Smooth muscle cell (in vitro differentiated cells): ENCODE data around the gene SGK2. TPM values are rescaled to one million over a fixed set of nuclear protein-coding genes. Genes with fewer than 3 reads are reported as not detected.

Experiments
- DNase-seq: peaks from one replicate; lab custom pipeline; 2025; ENCODE audit not compliant: unreplicated experiment; lab: John Stamatoyannopoulos, UW
- H2AFZ ChIP-seq: fragments of 200-600 bp; sonication (generic); 2 replicates; pipeline ENCODE4 v1.6.0; 2016; ENCODE audit warnings: antibody characterized with exemption, low read depth, mild to moderate bottlenecking
- H3F3A ChIP-seq: fragments of 200-600 bp; sonication (generic); 2 replicates; pipeline ENCODE4 v1.6.0; 2017; ENCODE audit warnings: antibody characterized with exemption, low read depth
- H3K27ac ChIP-seq: fragments of 200-600 bp; sonication (generic); 2 replicates; pipeline ENCODE4 v1.5.1; 2016; ENCODE audit warnings: low read depth, mild to moderate bottlenecking
- H3K27me3 ChIP-seq: fragments of 200-600 bp; sonication (generic); 2 replicates; pipeline ENCODE4 v1.6.1; 2016; ENCODE audit warnings: low read depth, mild to moderate bottlenecking
- H3K36me3 ChIP-seq: fragments of 200-600 bp; sonication (generic); 2 replicates; pipeline ENCODE4 v1.5.1; 2016; ENCODE audit warnings: low read depth
- H3K4me1 ChIP-seq: fragments of 200-600 bp; sonication (generic); 2 replicates; pipeline ENCODE4 v1.5.1; 2016; ENCODE audit warnings: low read depth
- H3K4me2 ChIP-seq: fragments of 200-600 bp; sonication (generic); 2 replicates; pipeline ENCODE4 v1.6.0; 2016; ENCODE audit warnings: mild to moderate bottlenecking
- H3K4me3 ChIP-seq: fragments of 200-600 bp; sonication (generic); 2 replicates; pipeline ENCODE4 v1.5.1; 2016; ENCODE audit warnings: mild to moderate bottlenecking
- H3K79me2 ChIP-seq: fragments of 200-600 bp; sonication (generic); 2 replicates; pipeline ENCODE4 v1.6.0; 2016; ENCODE audit warnings: low read depth, mild to moderate bottlenecking
- H3K9ac ChIP-seq: fragments of 200-600 bp; sonication (generic); 2 replicates; pipeline ENCODE4 v1.6.0; 2016; ENCODE audit warnings: low read depth
- H3K9me3 ChIP-seq: fragments of 200-600 bp; sonication (generic); replicated peaks from 2 replicates; pipeline ENCODE4 v1.5.1; 2016; ENCODE audit warnings: low read depth
- H4K20me1 ChIP-seq: fragments of 200-600 bp; sonication (generic); 2 replicates; pipeline ENCODE4 v1.6.0; 2016; ENCODE audit warnings: low read depth
- CTCF ChIP-seq: fragments of 200-600 bp; sonication (generic); IDR thresholded peaks from 2 replicates; pipeline ENCODE4 v1.5.1; 2017; ENCODE audit warnings: borderline replicate concordance, mild to moderate bottlenecking, antibody characterized with exemption; ENCODE audit not compliant: insufficient read depth, poor library complexity, severe bottlenecking
- WGBS: methylation state at CpG from one replicate; pipeline ENCODE4 v1.1.7; 2016; ENCODE audit warnings: low lambda C conversion rate; 5-methylcytosine and 5-hydroxymethylcytosine counted together
- polyA plus RNA-seq: library from polyadenylated mRNA; unstranded; fragments of >200 nt; fragmentation: Nextera tagmentation; extraction: Ambion mirVana; gene quantifications from 2 replicates; pipeline ENCODE4 v1.2.1, GENCODE V29; 2016
- total RNA-seq: library from RNA; depleted of rRNA; stranded (reverse); fragments of >200 nt; gene quantifications from 2 replicates; pipeline ENCODE4 v1.2.3, GENCODE V29; 2014

Gene SGK2
- total and polyA plus RNA-seq, 2 experiments from 2014 or later, result 0.79 to 2.4 TPM

- H3K36me3 ChIP-seq, result no peaks in the 10 kb centered on the region
- TF ChIP-seq CTCF, result no peak
- no peaks in the 10 kb centered on the region for H3K79me2 ChIP-seq
- H4K20me1 ChIP-seq, result no peaks in the 10 kb centered on the region
- WGBS, result 95% methylated on average over 8 of the region's 8 CpGs
- no peaks in the 10 kb centered on the region for H3K4me1 ChIP-seq
- no peaks in the 10 kb centered on the region for H3K27me3 ChIP-seq
- H3K4me3 ChIP-seq, result peak overlapping the region; percentile 19
- no peaks in the 10 kb centered on the region for H3F3A ChIP-seq
- no peaks in the 10 kb centered on the region for H3K9me3 ChIP-seq
- H3K4me2 ChIP-seq, result no peak overlapping the region
- no peak for DNase-seq
- no peak overlapping the region for H3K27ac ChIP-seq
- H2AFZ ChIP-seq, result no peak overlapping the region
- H3K9ac ChIP-seq, result no peak overlapping the region
Measured at GRCh38 chr20:43559147-43559987, 540 bp downstream of the SGK2 start.

DNA sequence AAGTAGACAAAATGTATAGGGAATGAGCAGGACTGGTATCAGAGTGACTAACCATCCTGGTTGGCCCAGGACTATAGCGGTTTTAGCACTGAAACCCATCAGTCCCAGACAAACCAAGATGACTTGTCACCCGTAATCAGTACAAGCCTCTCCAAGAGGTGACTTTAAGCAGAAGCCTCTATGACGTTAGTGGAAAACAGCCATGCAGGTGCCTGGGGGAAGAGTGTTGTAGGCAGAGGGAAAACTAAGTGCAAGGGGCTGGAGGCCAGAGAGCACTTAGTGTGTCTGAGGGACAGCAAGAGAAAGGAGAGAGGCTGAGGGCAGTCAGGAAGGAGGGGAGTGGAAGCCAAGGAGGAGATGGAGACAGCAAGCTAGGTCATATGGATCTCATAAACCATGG is 2.1 kb downstream of the SGK2 start:
- TF ChIP-seq CTCF, result no peak
- Histone ChIP-seq H3K27me3 (no peaks in the 10 kb centered on the region), H3K4me3 (no peak overlapping the region), H3K4me1 (no peaks in the 10 kb centered on the region), H3K9ac (no peak overlapping the region), H3K27ac (no peak overlapping the region), H3K79me2 (no peaks in the 10 kb centered on the region), H3F3A (no peaks in the 10 kb centered on the region), H3K9me3 (no peaks in the 10 kb centered on the region), H4K20me1 (no peaks in the 10 kb centered on the region), H3K36me3 (no peaks in the 10 kb centered on the region), H2AFZ (no peak overlapping the region), H3K4me2 (no peak overlapping the region)
- 69% methylated on average over 3 of the region's 3 CpGs for WGBS
- no peak for DNase-seq

DNA sequence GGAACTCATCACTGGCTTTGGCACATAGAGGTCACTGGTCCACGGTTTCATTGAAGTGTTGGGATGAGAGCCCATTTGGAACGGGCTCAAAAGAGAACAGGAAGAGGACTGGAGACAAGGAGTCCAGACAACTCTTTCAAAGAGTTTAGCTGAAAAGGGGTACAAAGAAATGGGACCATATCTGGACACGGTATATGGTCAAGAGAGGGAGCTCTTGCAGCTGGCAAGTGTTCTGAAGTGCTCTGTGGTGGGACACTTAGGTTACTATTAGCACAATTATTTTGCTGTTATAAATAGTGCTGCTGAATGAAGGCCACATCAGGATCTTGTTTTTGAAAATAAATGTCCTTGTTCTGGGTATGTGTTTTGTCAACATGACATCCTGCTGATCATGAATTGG is 4.6 kb downstream of the SGK2 start:
- Histone ChIP-seq H3K79me2 (no peaks in the 10 kb centered on the region), H3K36me3 (no peaks in the 10 kb centered on the region), H2AFZ (no peak overlapping the region), H3K4me3 (no peak overlapping the region), H3K4me1 (no peaks in the 10 kb centered on the region), H3K9me3 (no peaks in the 10 kb centered on the region), H3K27me3 (no peaks in the 10 kb centered on the region), H3K27ac (no peak overlapping the region), H4K20me1 (no peaks in the 10 kb centered on the region), H3K4me2 (no peak overlapping the region), H3F3A (no peaks in the 10 kb centered on the region), H3K9ac (no peak overlapping the region)
- DNase-seq, result no peak
- 80% methylated on average over 3 of the region's 3 CpGs for WGBS
- no peak for TF ChIP-seq CTCF

DNA sequence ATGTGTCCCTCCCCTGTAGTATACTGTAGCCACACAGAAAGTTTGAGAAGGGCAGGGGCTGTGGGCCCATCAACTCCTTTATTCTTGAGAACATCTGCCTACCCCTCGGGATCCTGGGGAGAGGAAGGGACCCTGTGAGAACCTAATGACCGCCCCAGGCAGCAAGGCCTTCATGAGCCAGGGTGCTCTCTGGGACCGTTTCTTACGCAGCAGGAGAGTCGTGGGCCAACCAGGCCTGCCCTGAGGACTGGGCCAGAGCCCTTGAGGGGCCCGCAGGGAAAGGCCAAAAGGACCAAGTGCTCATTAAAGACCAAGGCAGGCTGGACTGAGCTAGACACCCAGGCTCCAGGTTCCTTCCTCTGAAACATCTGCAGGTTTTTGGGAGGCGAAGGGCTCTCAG is 5.2 kb downstream of the SGK2 start:
- H4K20me1 ChIP-seq, result no peaks in the 10 kb centered on the region
- no peaks in the 10 kb centered on the region for H3K27me3 ChIP-seq
- no peak overlapping the region for H3K27ac ChIP-seq
- H3F3A ChIP-seq, result no peaks in the 10 kb centered on the region
- no peaks in the 10 kb centered on the region for H3K79me2 ChIP-seq
- no peak for TF ChIP-seq CTCF
- H3K4me1 ChIP-seq, result no peaks in the 10 kb centered on the region
- no peak overlapping the region for H3K4me3 ChIP-seq
- H3K36me3 ChIP-seq, result no peaks in the 10 kb centered on the region
- H2AFZ ChIP-seq, result no peak overlapping the region
- no peak for DNase-seq
- H3K4me2 ChIP-seq, result no peak overlapping the region
- no peak overlapping the region for H3K9ac ChIP-seq
- H3K9me3 ChIP-seq, result no peaks in the 10 kb centered on the region
- WGBS, result 93% methylated on average over 7 of the region's 7 CpGs
